Testis (tissue), 2 donors: ENCODE measurements around the gene SUPT3H.
"Not testable (repeated sequence)": the region's sequence is repeated elsewhere in the genome, so short reads cannot be mapped to it uniquely, and the experiment has no call there.

Experiments
- CTCF ChIP-seq, 3 experiments: fragments of 450-650 bp in 2 of 3; fragments of 200-600 bp in 1 of 3; sonication (generic) in 1 of 3; IDR thresholded peaks; one replicate each; pipeline ENCODE4 v1.5.1; 2016 to 2019; ENCODE audit warnings: antibody characterized with exemption in 3 of 3, mild to moderate bottlenecking in 2 of 3, moderate library complexity in 1 of 3
- POLR2A ChIP-seq: fragments of 450-650 bp; IDR thresholded peaks from one replicate; pipeline ENCODE4 v1.6.1; 2017; ENCODE audit warnings: antibody characterized with exemption, mild to moderate bottlenecking, moderate library complexity

- not testable (repeated sequence) for TF ChIP-seq CTCF (IDR thresholded peaks at IDR 0.05); POLR2A
These were observed 335.1 kb downstream of the SUPT3H start for GRCh38 chr6:45042673-45043072.
